Prostate gland (tissue), 2 donors: ENCODE results near the gene LMCD1.

ENCODE experiments used
- CTCF ChIP-seq, 4 experiments: fragments of 200-600 bp in 2 of 4; fragments of 450-650 bp in 2 of 4; sonication (generic) in 2 of 4; IDR thresholded peaks; 1 replicate in 3 of 4; 2 replicates in 1 of 4; pipeline ENCODE4 v1.5.1; 2016 to 2019; ENCODE audit warnings: antibody characterized with exemption in 4 of 4, mild to moderate bottlenecking in 2 of 4, moderate library complexity in 2 of 4
- POLR2A ChIP-seq: fragments of 450-650 bp; IDR thresholded peaks from one replicate; pipeline ENCODE4 v1.6.1; 2016; ENCODE audit warnings: antibody characterized with exemption, mild to moderate bottlenecking
- POLR2AphosphoS5 ChIP-seq: sonication (generic); formaldehyde crosslinking; IDR thresholded peaks from one replicate; pipeline ENCODE4 v1.6.1; 2017; ENCODE audit warnings: antibody characterized with exemption

DNA sequence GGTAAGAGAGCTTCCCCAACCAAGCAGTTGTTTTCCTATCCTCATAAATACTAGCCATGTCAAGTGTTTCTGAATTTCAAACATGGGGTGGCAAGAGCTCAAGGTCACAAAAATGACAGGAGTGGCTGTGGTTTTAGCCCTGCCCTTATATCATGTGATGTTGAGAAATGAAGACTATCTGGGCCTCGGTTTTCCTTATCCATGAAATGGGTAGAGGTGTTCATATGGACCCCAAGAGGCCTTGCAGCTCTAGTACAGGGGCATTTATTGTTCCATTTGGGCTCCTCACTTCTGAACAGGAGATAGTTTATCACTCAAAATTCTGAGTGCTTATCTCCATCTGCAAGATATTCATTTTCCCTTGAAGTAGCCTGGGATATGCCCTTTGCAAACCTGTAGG lies 35.8 kb downstream of the LMCD1 start:
- TF ChIP-seq CTCF (IDR thresholded peaks at IDR 0.05) (no peak), POLR2A (no peak), POLR2AphosphoS5 (no peak)
